ENCODE results near the gene NANOS1.
"Not testable (repeated sequence)": the region's sequence is repeated elsewhere in the genome, so short reads cannot be mapped to it uniquely, and the experiment has no call there.

Gene NANOS1

DNA sequence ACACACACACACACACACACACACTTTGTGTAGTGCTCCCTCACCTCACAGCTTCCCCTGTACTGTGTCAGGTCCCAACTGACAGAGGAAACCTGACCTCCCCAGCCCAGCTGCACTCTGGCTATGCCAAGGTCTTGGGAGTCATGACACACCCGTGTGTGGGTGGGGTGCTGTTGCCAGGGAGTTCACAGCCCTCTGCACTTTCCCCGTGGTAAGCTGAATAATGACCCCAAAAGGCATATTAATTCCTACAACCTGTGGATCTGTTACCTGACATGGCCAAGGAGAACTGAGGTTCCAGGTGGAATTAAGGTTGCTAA, 8.9 kb upstream of the NANOS1 start:
- DNase-seq = no peak

- DNase-seq = no peak
Measured at GRCh38 chr10:119022846-119023552, 6.5 kb upstream of the NANOS1 start.

DNA sequence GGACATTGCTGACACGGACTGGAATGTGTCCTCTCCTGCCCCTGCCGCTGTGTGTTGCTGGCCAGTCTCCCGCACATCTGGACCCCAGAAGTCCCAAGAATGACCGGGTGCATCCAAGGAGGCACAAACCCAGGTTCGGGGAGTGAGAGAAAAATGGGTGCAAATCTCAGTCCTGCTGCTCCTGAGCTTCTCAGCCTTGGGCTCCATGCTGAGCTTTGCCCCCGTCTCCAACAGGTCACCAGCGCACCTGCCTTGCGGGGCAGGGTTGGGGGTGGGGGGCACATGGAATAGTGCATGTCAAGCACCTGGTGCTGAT, 6.0 kb upstream of the NANOS1 start:
- DNase-seq = no peak

DNA sequence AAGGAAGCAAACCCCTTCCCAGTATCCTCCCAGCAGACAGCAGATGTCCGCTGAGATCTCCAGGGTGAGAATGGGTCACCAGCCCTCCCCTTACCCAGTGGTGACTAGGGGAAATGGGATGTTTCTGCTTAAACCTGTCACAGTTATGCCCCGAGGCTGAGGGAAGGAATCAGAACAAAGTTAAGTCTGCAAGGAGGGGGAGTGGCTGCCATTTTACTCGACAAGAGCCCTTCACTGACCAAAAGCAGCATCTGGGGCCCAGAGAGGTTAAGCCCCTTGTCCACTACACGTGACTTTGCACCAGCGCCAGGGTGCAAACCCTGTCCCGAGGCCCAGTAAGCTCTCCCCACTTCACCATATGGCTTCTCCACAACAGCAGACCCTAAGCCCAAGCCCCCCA, 4.6 kb upstream of the NANOS1 start:
- no peak for DNase-seq

GRCh38 chr10:119025336-119025735, 4.2 kb upstream of the NANOS1 start:
- DNase-seq = no peak

DNA sequence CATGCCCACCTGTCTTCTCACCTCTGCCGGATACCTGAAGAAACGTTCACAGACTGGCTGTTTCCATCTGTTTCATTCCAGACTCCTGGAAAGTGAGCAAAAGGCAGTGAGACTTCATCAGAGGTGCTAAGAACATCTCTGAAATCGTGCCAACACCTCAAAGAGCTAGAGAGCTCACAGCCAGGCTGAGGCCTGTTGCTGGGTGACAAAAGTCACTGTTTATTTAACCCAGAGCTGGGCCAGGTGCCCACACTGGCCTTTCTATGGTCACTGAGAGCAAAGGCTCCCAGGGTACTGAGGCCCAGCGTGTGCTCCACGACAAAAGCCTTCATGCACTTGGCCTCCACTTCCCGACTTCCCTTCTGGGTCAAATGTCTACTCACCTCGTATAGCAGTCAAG, 3.7 kb upstream of the NANOS1 start:
- no peak for DNase-seq

GRCh38 chr10:119026301-119027110, 3.0 kb upstream of the NANOS1 start:
- no peak for DNase-seq

DNA sequence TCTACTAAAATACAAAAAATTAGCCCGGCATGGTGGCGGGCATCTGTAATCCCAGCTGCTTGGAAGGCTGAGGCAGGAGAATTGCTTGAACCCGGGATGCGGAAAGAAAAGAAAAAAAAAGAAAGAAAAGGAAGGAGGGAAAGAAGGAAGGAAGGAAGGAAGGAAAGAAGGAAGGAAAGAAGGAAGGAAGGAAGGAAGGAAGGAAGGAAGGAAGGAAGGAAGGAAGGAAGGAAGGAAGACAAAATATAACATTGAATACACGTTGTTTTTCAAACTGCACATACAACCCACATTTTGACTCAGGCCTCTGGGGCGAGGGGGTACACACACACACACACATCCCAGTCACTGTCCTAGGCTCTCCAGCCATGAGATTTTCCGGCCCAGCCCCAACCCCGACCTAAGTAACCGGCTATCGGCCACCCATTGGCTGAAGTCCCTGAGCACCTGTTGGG, 1.0 kb upstream of the NANOS1 start:
- DNase-seq = not testable (repeated sequence)

DNA sequence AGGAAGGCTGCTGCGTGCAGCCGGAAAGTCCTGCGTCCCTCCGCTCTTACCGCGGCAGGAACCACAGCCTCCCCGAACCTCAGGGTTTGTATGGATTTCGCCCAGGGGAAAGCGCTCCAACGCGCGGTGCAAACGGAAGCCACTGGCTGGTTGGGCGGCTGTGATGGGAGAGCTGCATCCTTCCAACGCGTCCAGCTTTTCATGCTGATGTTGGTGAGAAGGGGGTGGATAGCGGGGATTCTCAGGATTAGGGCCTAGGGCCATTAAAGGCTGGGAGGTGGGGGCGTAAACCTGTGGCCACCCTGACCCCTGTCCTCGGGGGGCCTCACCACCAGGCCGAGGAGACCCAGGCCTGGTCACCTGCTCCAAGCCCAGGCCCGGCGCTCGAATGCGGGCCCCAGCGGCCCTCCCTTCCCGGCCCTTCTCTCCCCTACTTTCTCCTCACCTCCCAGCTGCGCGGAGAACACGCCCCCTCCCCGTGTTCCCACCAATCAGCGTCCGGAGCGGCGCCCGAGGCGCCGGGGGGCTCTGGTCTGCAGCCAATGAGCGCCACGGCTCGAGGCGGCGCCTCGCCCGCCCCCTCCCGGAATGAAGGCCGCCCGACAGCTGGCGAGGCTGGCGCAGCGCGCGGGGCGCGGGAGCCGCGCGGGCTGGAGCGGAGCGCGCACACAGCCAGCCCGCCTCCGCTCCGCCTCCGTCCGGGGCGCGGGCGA, 458 bp upstream of the NANOS1 start:
- DNase-seq = peak; percentile 29 to 67

DNA sequence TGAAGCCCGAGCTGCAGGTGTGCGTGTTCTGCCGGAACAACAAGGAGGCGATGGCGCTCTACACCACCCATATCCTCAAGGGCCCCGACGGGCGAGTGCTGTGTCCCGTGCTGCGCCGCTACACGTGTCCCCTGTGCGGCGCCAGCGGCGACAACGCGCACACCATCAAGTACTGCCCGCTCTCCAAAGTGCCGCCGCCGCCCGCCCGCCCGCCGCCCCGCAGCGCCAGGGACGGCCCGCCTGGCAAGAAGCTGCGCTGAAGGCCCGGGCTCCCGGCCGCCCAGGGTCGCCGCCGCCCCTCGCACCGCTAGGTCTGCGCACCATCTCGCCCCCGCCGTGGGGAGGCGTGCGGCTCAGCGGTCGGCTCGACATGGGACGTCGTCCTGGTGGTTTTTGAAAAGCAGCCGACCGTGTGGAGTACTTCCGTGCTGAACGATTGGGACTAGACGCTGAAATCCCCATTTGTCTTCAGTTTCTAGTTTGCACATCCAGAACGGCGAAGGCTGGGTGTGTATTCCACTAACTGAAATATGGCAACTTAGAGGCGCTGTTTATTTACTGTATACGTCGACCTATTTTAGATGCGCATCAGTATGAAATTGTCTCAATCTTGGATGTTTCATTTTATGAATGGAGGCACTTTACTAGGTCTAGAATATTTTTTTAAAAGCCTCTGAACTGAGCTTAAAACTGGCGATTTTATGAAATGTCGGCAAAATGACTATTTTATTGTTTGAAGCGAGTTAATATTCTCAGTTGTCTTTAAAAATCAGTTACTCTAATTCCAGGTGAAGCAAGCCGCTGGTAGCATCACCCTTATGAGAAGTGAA, 1.1 kb downstream of the NANOS1 start:
- peak in 1 of 2 donors; percentile 29 for DNase-seq

DNA sequence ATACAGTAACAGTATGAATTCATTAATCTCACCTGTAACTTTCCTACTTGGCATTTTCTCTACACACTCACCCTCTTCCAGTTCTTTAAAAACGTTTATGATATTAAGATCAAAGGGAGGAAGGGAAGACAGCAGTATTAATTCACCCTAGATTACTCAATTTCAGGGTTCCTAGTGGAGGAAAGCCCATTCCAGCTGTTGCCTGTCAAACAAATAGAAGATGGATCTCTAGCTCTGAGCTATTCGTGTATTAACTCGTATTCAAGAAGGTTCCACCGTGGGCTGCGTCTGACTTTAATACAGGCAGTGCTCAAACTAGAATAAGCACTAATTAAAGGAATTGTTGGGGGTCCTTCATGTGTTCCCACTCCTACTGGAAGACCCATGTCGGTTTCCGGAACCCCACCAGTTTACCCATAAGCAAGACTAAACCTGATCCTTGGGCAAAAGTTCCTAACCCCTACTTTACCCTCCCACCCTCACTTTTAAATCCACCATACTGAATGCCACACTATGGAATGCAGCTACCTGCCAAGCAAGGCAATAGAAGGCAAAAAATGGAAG, 2.1 kb downstream of the NANOS1 start:
- DNase-seq = no peak

GRCh38 chr10:119039161-119039560, 9.6 kb downstream of the NANOS1 start:
- no peak for DNase-seq

- DNase-seq = no peak
Measured at GRCh38 chr10:119041326-119041725, 11.8 kb downstream of the NANOS1 start.

- no peak for DNase-seq
Measured at GRCh38 chr10:119042169-119042568, 12.7 kb downstream of the NANOS1 start.

GRCh38 chr10:119045561-119045960, 16.0 kb downstream of the NANOS1 start:
- DNase-seq = no peak

GRCh38 chr10:119049361-119049760, 19.8 kb downstream of the NANOS1 start:
- no peak for DNase-seq

- no peak for DNase-seq
Measured at GRCh38 chr10:119049777-119050176, 20.3 kb downstream of the NANOS1 start.

- no peak for DNase-seq
Measured at GRCh38 chr10:119051775-119052174, 22.3 kb downstream of the NANOS1 start.

DNA sequence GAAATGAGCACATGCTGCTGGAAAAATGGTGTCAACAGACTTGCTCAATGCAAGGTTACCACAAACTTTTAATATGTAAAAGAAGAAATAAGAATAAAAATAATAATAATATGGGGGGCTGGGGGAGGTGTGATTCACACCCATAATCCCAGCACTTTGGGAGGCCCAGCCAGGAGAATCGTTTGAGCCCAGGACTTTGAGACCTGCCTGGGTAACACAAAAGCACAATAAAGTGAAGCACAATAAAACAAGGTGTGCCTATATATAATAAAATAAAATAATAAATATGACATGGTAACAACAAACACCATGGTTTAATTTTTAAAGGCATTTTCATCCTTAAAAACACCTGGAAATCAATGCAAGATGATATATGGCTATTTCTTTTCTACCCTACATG, 26.0 kb downstream of the NANOS1 start:
- DNase-seq = no peak

GRCh38 chr10:119058010-119058409, 28.5 kb downstream of the NANOS1 start:
- no peak for DNase-seq

- DNase-seq = no peak
Measured at GRCh38 chr10:119059557-119059956, 30.0 kb downstream of the NANOS1 start.

DNA sequence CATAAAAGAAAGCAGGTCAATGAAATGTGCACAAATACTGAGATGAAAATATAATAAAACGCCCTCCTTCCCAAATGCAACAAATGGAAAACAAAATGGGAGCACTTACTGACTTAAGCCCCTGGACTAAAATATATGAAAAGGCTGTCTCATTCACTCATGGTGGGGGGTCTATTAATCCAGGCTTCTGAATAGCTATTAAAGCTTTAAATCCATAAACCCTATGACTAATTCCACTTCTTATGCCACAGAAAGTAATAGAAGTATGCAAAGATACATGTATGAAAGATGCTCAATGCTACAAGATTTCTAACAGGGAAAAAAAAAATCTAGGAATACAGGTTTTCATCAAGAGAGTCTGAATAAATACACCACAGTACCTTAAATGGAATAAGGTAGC, 30.6 kb downstream of the NANOS1 start:
- no peak for DNase-seq

DNA sequence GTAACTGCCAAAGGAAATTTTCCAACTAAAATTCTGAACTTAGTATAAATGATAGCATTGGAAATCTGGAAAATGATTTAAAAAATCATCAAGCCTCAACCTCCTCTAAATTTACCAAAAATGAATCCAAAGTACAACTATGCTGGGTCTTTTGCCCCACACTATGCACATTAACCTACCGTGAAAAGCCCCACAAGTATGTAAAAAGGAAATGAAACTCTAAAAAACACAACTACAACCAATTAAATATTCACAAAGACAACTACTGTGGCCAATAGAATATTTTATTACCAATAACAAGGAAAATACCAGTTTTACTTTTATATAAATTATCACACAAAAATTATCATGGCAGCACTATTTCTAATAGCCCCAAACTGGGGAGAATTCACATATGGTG, 31.8 kb downstream of the NANOS1 start:
- DNase-seq = no peak

All from bone marrow (tissue), 2 donors.